Stimulated activated naive B cell treated with anti-CD40 and anti-IgM and Interleukin-4, amounts not matched to agents 10 μg/mL and 1 μg/mL and 100 μg/mL, for 72 hours (primary cell): ENCODE results near the gene GOPC.

Experiments
- ATAC-seq, 2 donors: fragments of 150-1000 bp; cut with Tn5 transposase; replicated peaks; 2 replicates each; pipeline ENCODE4 v1.10.0; 2021; ENCODE audit warnings: moderate library complexity in 1 of 2
- DNase-seq: peaks from one replicate; pipeline ENCODE4 v3.0.0; 2021
- H3K27ac Mint-ChIP-seq: one replicate; pipeline ENCODE4 v1.8.0; 2022; ENCODE audit warnings: mild to moderate bottlenecking, mixed read lengths
- H3K27me3 Mint-ChIP-seq, 2 donors: one replicate each; pipeline ENCODE4 v1.8.0; 2022; ENCODE audit warnings: mixed read lengths in 2 of 2
- H3K36me3 Mint-ChIP-seq, 2 donors: one replicate each; pipeline ENCODE4 v1.8.0; 2022; ENCODE audit warnings: mixed read lengths in 2 of 2, mild to moderate bottlenecking in 1 of 2
- H3K4me1 Mint-ChIP-seq, 2 donors: one replicate each; pipeline ENCODE4 v1.8.0; 2022; ENCODE audit warnings: mixed read lengths in 2 of 2, mild to moderate bottlenecking in 1 of 2
- H3K4me3 Mint-ChIP-seq, 2 donors: one replicate each; pipeline ENCODE4 v1.8.0; 2022; ENCODE audit warnings: mild to moderate bottlenecking in 2 of 2, mixed read lengths in 2 of 2, moderate library complexity in 1 of 2
- H3K9me3 Mint-ChIP-seq, 2 donors: one replicate each; pipeline ENCODE4 v1.8.0; 2022; ENCODE audit warnings: mixed read lengths in 2 of 2, mild to moderate bottlenecking in 1 of 2

Gene GOPC

DNA sequence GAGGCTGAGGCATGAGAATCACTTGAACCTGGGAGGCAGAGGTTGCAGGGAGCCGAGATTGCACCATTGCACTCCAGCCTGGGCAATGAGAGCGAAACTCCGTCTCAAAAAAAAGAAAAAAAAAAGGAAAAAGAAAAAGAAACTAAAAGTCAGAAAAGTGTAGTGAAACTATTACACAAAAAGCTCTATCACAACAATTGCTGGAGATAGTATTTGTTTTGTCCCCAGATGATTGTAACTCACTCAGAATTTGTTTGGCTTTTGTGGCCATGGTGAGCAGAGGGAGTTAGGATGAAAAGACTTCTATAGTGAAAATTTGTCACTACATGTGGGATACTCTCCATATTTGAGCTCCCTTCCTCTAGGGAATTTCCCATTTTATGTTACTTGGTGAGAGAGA, 5.2 kb upstream of the GOPC start:
- no peak for DNase-seq
- H3K27me3 Mint-ChIP-seq, result peaks cover 8 to 20% of the 10 kb centered on the region in 2 donors
- H3K4me1 Mint-ChIP-seq, result peaks cover 3 to 10% of the 10 kb centered on the region in 2 donors
- no peaks in the 10 kb centered on the region for H3K36me3 Mint-ChIP-seq
- H3K27ac Mint-ChIP-seq, result no peak overlapping the region
- H3K4me3 Mint-ChIP-seq, result no peak overlapping the region
- H3K9me3 Mint-ChIP-seq, result no peaks in the 10 kb centered on the region
- no peak for ATAC-seq

DNA sequence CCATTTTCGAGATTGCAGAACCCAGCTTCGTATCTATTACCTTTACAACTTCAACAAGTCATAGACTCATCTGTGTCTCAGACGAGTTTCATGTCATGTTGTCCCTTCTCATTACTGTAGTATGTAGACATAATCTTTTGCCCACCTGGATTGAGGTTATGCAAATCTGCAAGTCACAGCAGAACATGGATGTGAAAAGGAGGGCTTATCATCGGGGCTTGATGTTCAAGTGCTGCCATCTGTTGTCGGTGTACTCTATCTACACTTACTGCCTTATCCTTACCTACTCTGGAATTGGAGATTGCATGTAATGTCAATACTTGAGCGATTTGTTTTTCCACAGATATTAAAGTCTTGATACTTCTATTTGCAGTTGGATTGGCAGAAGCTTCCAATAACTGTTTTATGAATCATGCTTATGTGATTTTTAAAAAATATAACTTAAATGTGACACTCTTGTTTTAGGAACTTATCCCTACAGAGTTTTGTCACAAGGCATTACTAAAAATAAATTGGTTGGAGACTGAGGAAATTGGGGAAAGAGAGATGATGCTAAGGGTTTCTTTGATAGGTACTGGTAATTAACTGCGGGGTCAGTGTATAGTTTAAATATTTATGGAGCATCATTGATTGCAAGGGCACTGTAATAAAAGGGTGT, 3.0 kb upstream of the GOPC start:
- Mint-ChIP-seq H3K4me1 (peaks cover 6 to 11% of the 10 kb centered on the region in 2 donors), H3K36me3 (peaks cover 0 to 5% of the 10 kb centered on the region in 2 donors), H3K27ac (no peak overlapping the region), H3K4me3 (no peak overlapping the region), H3K27me3 (peaks cover 7 to 15% of the 10 kb centered on the region in 2 donors), H3K9me3 (no peaks in the 10 kb centered on the region)
- ATAC-seq (peak; percentile 31 to 41), DNase-seq (peak; percentile 20)

DNA sequence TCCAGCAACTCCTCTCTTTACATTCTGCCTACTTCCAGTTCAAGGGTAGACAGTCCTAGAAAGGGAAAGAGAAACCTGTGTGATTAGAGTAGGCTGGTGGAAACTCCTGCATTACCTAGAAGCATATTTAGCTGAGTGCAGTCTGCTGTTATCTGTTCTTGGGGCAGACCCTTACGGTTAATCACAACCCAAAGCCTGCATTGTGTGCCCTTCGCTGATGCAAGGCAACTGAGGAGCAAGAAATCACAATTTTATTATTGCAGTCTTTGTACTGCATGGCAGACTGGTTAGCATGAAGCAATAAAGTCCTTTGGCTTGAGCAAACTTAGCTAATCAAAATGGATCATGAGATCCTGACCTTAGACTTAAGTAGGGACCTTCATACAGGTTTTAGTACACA, 1.5 kb upstream of the GOPC start:
- DNase-seq, result no peak
- peaks cover 4 to 14% of the 10 kb centered on the region in 2 donors for H3K36me3 Mint-ChIP-seq
- H3K27ac Mint-ChIP-seq, result no peak overlapping the region
- H3K4me3 Mint-ChIP-seq, result no peak overlapping the region
- H3K4me1 Mint-ChIP-seq, result peaks cover 10 to 18% of the 10 kb centered on the region in 2 donors
- ATAC-seq, result no peak
- H3K27me3 Mint-ChIP-seq, result peaks cover 0 to 10% of the 10 kb centered on the region in 2 donors
- H3K9me3 Mint-ChIP-seq, result no peaks in the 10 kb centered on the region

- Mint-ChIP-seq H3K36me3 (peaks cover 4 to 20% of the 10 kb centered on the region in 2 donors), H3K4me3 (peak overlapping the region; percentile 100), H3K4me1 (peaks cover 12 to 18% of the 10 kb centered on the region in 2 donors), H3K27me3 (peaks cover 0 to 8% of the 10 kb centered on the region in 2 donors), H3K27ac (peak overlapping the region; percentile 100), H3K9me3 (no peaks in the 10 kb centered on the region)
- DNase-seq (no peak), ATAC-seq (peak in 1 of 2 donors; percentile 0)
Observed at GRCh38 chr6:117602899-117603588, 733 bp upstream of the GOPC start.

GRCh38 chr6:117601811-117602150, 530 bp downstream of the GOPC start:
- ATAC-seq (peak; percentile 28 to 33), DNase-seq (no peak)
- peaks cover 13 to 29% of the 10 kb centered on the region in 2 donors for H3K36me3 Mint-ChIP-seq
- H3K27me3 Mint-ChIP-seq, result peaks cover 0 to under 1% of the 10 kb centered on the region in 2 donors
- peak overlapping the region; percentile 100 for H3K27ac Mint-ChIP-seq
- H3K9me3 Mint-ChIP-seq, result no peaks in the 10 kb centered on the region
- peaks cover 12 to 14% of the 10 kb centered on the region in 2 donors for H3K4me1 Mint-ChIP-seq
- peak overlapping the region; percentile 100 for H3K4me3 Mint-ChIP-seq

DNA sequence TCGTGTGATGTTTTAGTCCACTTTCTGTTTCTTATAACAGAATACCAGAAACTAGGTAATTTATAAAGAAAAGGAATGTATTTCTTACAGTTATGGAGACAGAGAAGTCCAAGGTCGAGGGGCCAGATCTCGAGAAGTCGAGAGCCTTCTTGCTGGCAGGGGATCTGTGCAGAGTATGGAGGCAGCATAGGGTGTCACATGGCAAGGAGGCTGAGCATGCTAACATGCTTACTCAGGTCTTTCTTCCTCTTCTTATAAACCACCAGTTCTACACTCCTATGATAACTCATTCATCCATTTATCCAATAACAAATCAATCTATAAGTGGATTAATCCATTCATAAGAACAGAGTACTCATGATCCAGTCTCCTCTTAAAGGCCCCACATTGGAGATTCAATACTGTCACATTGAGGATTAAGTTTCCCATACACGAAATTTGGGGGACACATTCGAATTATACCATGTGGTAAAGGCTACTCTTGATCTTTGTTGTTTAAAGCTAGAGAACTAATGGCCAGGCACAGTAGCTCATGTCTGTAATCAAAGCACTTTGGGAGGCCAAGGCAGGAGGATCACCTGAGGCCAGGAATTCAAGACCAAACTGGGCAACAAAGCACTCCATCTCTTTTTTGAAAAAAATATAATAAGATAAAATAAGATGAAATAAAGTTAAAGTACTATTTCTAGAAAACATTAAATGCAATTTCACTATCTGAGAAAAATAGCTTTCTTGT, 2.1 kb downstream of the GOPC start:
- Mint-ChIP-seq H3K27me3 (no peaks in the 10 kb centered on the region), H3K4me1 (peaks cover 14 to 19% of the 10 kb centered on the region in 2 donors), H3K36me3 (peaks cover 21 to 35% of the 10 kb centered on the region in 2 donors), H3K4me3 (peak overlapping the region; percentile 39 to 100), H3K9me3 (no peaks in the 10 kb centered on the region), H3K27ac (no peak overlapping the region)
- ATAC-seq, result no peak
- DNase-seq, result no peak

DNA sequence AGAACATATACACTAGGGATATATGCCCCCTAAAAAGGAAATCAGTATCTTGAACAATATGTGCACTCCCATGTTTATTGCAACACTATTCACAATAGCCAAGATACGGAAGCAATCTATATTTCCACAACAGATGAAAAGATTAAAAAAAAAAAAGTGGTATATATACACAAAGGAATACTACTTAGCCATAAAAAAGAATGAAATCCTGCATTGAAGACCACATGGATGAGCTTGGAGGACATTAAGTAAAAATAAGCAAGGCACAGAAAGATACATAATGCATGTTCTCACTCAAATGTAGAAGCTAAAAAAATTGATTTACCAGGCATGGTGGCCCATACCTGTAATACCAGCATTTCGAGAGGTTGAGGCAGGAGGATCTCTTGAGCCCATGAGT, 4.6 kb downstream of the GOPC start:
- Mint-ChIP-seq H3K4me3 (no peak overlapping the region), H3K36me3 (peaks cover 21 to 35% of the 10 kb centered on the region in 2 donors)

DNA sequence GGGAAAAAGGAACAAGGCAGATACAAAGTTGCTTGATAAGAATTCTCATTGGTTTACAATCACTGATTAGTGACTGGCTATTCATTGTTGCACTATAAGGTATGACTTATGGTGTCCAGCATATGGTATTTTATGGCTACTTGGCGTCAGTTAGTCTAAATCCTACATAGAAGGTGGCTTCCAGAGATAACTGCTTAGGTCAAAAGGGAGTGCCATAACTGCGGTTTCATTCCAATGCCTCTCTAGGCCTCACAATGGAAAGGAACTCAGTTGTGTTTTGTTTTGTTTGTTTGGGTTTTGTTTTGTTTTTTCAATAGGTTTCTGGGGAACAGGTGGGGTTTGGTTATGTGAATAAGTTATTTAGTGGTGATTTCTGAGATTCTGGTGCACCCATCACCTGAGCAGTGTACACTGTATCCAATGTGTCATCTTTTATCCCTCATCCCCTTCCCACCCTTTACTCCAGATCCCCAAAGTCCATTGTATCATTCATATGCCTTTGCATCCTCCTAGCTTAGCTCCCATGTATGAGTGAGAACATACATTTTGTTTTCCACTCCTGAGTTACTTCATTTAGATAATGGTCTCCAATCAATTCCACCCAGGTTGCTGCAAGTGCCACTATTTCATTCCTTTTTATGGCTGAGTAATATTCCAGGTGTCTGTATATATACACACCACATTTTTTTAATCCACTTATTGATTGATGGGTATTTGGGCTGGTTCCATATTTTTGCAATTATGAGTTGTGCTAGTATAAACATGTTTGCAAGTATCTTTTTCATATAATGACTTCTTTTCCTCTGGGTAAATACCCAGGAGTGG, 7.0 kb downstream of the GOPC start:
- DNase-seq (no peak), ATAC-seq (no peak)
- Mint-ChIP-seq H3K4me1 (peaks cover 7 to 14% of the 10 kb centered on the region in 2 donors), H3K27ac (no peak overlapping the region), H3K36me3 (peaks cover 25 to 33% of the 10 kb centered on the region in 2 donors), H3K9me3 (no peaks in the 10 kb centered on the region), H3K4me3 (no peak overlapping the region), H3K27me3 (no peaks in the 10 kb centered on the region)

More for the DNA sequence above, 4.6 kb downstream of the GOPC start:
- DNase-seq (no peak), ATAC-seq (no peak)
- Mint-ChIP-seq H3K27me3 (no peaks in the 10 kb centered on the region), H3K27ac (no peak overlapping the region), H3K9me3 (no peaks in the 10 kb centered on the region), H3K4me1 (peaks cover 11 to 17% of the 10 kb centered on the region in 2 donors)

DNA sequence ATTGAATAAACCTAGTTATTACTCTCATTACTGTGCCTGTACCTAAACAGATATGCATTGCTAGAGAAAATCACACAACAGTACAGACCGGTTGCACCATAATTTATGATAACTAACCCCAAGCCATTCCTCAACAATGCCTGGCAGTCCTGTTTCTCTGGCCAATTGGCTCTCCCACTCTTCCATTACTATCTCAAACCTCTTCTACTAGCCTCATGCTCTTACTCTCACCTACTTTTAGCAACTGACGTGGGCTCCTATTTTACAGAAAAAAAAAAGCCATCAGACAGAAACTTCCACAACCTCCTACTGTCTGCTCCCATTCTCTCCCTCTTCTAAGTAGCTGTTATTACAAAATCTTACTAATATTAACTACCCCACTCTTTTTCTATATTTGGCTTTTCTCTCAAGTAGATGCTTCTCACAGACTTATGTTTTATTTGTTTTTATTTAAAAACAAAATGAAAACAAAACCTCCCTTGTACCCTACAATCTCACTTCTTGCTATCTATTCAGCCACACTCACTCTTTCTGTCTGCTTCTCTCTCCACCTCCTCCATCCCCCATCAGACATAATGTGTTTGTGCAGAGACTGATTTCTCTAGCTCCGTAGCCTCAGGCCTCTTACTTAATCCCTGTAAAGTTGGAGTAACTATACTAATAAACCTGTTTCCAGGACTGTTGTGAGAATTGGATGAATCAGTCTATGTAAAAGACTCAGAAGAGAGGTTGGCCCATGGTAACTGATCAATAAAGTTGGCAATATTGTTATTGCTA, 9.1 kb downstream of the GOPC start:
- DNase-seq, result no peak
- no peak overlapping the region for H3K27ac Mint-ChIP-seq
- peaks cover 25 to 32% of the 10 kb centered on the region in 2 donors for H3K36me3 Mint-ChIP-seq
- H3K9me3 Mint-ChIP-seq, result no peaks in the 10 kb centered on the region
- peaks cover 0 to 8% of the 10 kb centered on the region in 2 donors for H3K4me1 Mint-ChIP-seq
- no peaks in the 10 kb centered on the region for H3K27me3 Mint-ChIP-seq
- H3K4me3 Mint-ChIP-seq, result no peak overlapping the region
- no peak for ATAC-seq

DNA sequence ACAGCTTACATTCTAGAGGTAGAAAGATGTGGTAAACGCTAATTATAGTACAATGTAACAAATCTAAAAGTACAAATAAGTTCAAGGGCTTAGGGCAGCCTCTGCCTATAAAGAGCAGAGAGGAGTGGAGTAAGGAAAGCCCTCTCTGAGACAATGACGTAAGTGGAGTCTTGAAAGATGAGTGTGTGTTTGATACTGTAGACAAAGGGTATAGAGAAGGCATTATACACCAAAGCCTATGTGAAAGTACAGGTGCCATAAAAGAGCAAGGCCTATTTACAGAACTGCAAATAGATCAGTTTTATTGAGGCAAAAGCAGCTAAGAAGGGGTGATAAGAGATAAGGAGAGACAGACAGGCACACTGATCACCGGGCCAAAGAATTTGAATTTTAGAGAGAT, 10.9 kb downstream of the GOPC start:
- Mint-ChIP-seq H3K27me3 (no peaks in the 10 kb centered on the region), H3K4me3 (no peak overlapping the region), H3K9me3 (no peaks in the 10 kb centered on the region), H3K4me1 (peaks cover 0 to 8% of the 10 kb centered on the region in 2 donors), H3K36me3 (peaks cover 18 to 28% of the 10 kb centered on the region in 2 donors), H3K27ac (no peak overlapping the region)
- no peak for ATAC-seq
- DNase-seq, result no peak

- Mint-ChIP-seq H3K36me3 (peaks cover 13 to 24% of the 10 kb centered on the region in 2 donors), H3K9me3 (no peaks in the 10 kb centered on the region), H3K27ac (no peak overlapping the region), H3K27me3 (no peaks in the 10 kb centered on the region), H3K4me3 (no peak overlapping the region), H3K4me1 (peaks cover 0 to 5% of the 10 kb centered on the region in 2 donors)
- ATAC-seq (no peak), DNase-seq (no peak)
Observed at GRCh38 chr6:117590447-117590846, 11.9 kb downstream of the GOPC start.

DNA sequence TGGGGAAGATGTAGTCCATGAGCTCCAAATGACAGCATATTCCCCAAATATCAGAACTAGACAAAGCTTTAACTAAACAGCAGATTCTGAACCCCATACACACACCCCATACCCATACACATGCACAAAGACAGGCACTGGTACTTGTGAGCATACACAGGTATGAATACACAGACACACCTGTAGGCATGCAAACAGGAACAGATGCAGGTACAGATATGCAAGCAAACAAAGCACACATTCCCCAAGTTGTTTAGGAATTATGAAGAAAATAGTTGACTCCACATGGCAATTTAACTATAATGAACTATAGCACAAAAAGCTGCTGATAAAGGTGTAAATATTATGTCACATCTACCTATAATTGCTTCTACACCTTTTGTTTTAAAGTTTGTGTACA, 16.7 kb downstream of the GOPC start:
- ATAC-seq (no peak), DNase-seq (no peak)
- peaks cover 10 to 13% of the 10 kb centered on the region in 2 donors for H3K4me1 Mint-ChIP-seq
- H3K9me3 Mint-ChIP-seq, result no peaks in the 10 kb centered on the region
- no peak overlapping the region for H3K27ac Mint-ChIP-seq
- H3K4me3 Mint-ChIP-seq, result no peak overlapping the region
- peaks cover 12 to 49% of the 10 kb centered on the region in 2 donors for H3K36me3 Mint-ChIP-seq
- H3K27me3 Mint-ChIP-seq, result no peaks in the 10 kb centered on the region

DNA sequence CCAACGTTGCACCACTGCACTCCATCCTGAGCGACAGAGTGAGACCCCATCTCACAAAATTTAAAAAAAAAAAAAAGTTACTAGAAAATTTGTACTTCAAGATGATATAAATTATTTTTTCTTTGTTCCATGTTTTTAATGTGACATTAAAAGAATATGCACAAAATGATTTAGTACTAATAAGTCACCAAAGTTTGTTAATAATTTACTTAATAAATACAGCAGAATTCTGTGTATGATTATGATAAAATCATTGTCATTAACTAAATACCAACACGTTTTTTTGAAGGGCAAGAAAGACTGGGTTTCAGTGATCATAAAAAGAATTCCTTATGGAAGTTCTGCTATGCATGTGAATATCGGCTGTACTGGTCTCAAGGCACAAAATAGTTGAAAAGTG, 28.1 kb downstream of the GOPC start:
- Mint-ChIP-seq H3K4me1 (no peaks in the 10 kb centered on the region), H3K9me3 (no peaks in the 10 kb centered on the region), H3K36me3 (peaks cover 10 to 25% of the 10 kb centered on the region in 2 donors), H3K4me3 (no peak overlapping the region), H3K27ac (no peak overlapping the region), H3K27me3 (no peaks in the 10 kb centered on the region)
- ATAC-seq (no peak), DNase-seq (no peak)
